CD4-positive, alpha-beta T cell treated with Interleukin-21 for 1 hour (primary cell): Measurements from ENCODE around the gene CYP3A5.
"Not testable (repeated sequence)": the region's sequence is repeated elsewhere in the genome, so short reads cannot be mapped to it uniquely, and the experiment has no call there.

Experiments
- DNase-seq: peaks from one replicate; pipeline ENCODE4 v3.0.0-alpha.2; 2020

CYP3A5 gene

DNA sequence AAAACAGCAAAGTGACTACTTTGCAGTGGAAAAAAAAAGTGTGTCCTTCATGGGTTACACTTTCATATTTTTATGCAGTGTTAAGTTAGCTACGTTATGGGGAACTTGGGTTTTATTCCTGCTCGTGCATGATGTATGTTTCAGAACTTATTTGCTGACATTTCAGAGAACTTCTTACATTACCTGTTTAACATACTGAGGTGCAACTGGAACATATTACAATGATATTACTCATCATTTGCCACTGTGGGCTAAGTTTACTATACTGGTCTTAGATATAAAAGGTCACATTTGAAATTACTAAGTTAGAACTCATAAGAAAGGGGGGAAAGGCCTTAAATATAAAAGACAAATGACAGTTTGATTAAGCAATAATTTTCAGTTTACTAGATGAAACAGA, 42.4 kb downstream of the CYP3A5 start:
- DNase-seq = not testable (repeated sequence)

DNA sequence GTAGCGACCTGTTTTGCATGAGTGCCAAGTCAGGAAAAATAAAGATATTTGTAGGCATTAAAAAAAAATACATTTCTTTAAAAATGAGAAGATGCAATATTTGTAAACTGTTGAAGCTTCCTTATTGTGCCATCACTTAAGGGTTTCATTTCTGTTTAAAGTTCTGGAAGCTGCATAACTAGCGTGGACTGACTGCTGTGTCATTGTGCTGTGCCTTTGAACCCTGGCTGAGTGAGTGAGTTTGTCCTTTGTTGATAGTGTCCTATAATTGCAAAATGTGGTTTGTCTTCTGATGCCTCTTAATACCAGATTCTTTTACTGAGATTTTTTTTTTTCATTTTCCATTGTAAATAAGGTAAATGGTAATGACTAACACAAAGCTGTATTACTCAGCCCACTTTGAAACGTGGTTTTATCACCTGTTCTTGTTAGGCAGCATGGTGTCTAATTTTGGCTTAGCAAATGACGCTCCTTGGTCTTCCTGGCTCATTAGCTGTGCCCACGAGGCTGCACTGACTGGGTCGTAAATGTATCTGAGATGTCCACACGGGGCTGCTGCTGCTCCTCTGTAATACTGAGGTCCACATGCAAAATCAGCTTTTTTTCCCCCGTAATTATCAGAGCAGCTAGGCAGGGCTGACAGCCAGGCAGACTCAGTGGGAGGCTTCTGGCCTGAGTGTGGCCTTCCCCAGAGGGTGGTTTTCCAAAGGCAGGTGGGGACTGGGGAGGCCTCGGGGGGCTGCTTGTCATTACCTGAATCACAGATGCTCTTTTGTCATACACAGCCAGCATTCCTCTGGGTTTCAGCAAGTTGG, 48.3 kb downstream of the CYP3A5 start:
- DNase-seq = no peak

DNA sequence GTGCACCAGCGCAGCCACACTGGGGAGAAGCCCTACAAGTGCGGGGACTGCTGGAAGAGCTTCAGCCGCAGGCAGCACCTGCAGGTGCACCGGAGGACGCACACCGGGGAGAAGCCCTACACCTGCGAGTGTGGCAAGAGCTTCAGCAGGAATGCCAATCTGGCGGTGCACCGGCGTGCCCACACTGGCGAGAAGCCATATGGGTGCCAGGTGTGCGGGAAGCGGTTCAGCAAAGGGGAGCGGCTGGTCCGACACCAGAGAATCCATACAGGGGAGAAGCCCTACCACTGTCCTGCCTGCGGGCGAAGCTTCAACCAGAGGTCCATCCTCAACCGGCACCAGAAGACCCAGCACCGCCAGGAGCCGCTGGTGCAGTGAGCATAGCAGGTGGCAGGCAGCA, 50.2 kb downstream of the CYP3A5 start:
- DNase-seq = no peak

GRCh38 chr7:99628471-99629465, 51.0 kb downstream of the CYP3A5 start:
- no peak for DNase-seq

- DNase-seq = no peak
These were observed 52.3 kb downstream of the CYP3A5 start for GRCh38 chr7:99627513-99627912.

- no peak for DNase-seq
These were observed 53.1 kb downstream of the CYP3A5 start for GRCh38 chr7:99626661-99627060.

DNA sequence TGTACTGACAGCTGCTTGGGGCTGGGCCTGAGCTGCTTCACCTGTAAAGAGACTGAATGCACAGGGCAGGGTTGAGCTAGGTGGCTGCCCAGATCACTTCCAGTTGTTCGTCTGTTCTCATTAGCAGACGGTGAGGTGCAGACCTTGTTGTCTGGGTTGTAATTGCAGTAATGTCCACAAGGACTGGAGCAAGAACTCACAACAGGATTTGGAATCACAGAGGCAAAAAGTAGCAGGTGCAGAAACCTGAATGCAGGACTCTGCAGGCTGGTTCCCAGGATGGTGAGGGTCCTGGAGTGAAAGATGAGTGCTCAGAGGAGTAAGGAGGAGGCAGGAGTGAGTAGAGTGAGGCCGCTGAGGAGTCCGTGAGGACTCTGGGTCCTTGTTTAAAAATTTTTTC, 53.8 kb downstream of the CYP3A5 start:
- no peak for DNase-seq

DNA sequence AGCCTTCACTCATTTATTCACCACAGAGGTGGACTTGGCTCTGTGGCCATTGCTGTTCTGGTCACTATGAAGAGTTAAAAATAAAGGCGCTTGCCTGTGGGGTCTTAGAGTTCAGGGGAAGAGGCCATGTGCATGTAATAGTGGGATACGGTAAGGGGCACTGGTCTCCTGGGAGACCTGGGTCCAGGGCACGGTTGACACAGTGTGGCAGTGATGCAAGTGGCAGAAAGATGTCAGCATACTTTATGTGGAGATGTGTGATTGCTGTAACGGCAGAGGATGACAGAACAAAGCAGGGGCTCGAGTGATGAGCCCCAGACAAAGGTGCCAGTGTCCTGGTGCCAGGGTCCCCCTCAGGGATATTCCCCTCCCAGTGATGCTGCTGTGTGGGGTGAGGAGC, 54.5 kb downstream of the CYP3A5 start:
- DNase-seq = no peak

DNA sequence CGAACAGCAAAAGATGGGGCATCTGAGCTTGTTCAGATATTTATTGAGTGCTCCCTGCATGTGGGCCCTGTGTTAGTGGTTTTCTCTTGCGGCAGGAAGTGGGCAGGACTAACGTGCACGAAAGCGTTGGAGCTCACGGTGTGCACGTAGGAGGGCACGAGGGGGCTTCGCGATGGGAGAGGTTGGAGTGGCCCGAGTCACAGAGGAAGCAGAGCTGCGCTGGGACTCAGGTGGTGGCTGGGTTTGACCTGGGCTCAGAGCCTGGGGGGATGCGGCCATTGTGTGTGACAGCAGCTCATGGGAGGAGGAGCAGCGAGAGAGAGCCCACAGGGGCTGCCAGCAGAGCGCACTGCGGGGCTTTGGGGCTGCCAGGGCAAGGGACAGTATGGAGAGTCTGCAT, 55.3 kb downstream of the CYP3A5 start:
- peak; percentile 73 for DNase-seq

- peak; percentile 6 for DNase-seq
These were observed 55.9 kb downstream of the CYP3A5 start for GRCh38 chr7:99623702-99624447.

DNA sequence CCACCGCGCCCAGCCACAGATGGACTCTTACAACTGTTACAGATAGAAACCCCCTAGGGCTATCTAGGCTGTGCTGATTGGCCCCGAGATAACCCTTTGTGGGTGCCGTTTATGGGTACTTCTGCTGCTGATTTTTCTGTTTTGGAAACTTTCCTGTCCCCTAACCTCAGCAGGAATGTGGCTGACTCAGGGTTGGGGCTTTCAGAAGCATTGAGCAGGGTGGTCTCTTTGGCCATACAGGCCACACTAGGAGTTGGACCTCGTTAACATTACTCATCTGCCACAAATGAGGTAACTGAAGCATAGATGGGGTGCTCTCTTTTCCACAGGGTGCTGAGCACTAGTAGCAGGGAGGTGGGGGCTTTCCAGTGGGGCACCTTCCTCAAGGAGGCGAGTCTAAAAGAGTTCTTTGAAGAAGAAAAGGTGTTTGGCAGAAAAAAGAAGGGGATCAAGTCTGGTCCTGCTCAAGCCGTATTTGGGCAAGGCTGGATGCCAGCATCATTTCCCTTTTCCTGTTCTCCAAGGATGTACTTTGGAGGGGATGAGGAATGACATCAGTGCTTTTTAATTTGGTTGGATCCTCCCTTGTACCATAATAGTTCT, 56.6 kb downstream of the CYP3A5 start:
- peak; percentile 5 for DNase-seq

GRCh38 chr7:99622596-99622995, 57.2 kb downstream of the CYP3A5 start:
- no peak for DNase-seq

DNA sequence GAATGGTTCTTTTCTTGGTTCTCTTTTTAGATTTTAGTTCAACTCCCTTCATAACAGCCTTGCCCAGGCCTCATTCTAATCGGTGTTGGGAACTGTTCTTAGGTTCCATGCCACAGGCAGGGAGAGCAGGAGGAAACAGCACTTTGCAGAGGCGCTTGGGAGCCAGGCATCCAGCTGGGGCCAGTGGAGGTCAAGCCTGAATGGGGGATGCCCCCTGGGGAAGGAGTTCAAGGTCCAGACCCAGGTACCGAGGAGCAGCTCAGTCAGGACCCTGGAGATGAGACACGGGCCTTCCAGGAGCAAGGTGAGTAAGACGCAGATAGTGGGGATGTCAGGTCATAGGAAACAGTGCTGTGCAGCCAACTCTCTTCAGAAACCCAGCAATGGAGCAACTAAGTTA, 58.5 kb downstream of the CYP3A5 start:
- DNase-seq = no peak

DNA sequence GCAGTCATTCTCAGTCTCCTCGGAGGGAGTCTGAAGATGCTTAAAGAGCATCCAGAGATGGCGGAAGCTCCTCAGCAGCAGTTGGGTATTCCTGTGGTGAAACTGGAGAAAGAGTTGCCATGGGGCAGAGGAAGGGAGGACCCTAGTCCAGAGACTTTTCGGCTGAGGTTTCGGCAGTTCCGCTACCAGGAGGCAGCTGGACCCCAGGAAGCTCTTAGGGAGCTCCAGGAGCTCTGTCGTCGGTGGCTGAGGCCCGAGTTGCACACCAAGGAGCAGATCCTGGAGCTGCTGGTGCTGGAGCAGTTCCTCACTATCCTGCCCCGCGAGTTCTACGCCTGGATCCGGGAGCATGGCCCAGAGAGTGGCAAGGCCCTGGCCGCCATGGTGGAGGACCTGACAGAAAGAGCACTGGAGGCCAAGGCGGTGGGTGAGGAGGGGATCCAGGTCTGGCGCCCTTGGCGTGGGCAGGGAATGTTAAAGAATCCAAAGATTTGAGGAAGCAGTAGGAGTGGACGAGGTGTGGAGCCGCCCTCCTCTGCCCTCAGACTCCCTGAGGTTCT, 60.1 kb downstream of the CYP3A5 start:
- DNase-seq = no peak

- DNase-seq = no peak
These were observed 61.1 kb downstream of the CYP3A5 start for GRCh38 chr7:99618726-99619125.

- no peak for DNase-seq
These were observed 62.5 kb downstream of the CYP3A5 start for GRCh38 chr7:99617192-99617781.

- DNase-seq = peak; percentile 91
These were observed 63.2 kb downstream of the CYP3A5 start, which contains the start of gene ZSCAN25 for GRCh38 chr7:99616359-99617191. Gene ZSCAN25 (plus strand): TSS chr7:99616946. CDS start chr7:99619607, 2,661 bp downstream.

- DNase-seq = no peak
These were observed 63.8 kb downstream of the CYP3A5 start for GRCh38 chr7:99615989-99616358.

DNA sequence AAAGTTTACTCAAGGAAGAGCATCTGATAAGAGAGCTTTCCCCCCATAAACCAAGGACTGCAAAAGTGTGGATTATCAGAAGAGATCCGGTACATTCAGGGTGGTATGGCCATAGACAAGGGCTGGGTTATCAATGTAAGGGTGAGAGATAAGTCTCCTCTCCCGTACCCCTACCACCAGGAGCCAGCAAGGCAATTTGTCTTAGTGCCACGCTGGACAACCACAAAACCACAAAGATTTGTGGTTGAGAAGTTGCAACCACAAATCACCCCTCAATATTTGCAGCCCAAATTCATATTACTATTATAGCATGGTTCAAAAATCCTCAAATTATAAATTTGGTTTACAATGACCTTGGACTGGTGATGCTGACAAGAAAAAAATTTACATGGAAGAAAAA, 65.3 kb downstream of the CYP3A5 start:
- DNase-seq = no peak

DNA sequence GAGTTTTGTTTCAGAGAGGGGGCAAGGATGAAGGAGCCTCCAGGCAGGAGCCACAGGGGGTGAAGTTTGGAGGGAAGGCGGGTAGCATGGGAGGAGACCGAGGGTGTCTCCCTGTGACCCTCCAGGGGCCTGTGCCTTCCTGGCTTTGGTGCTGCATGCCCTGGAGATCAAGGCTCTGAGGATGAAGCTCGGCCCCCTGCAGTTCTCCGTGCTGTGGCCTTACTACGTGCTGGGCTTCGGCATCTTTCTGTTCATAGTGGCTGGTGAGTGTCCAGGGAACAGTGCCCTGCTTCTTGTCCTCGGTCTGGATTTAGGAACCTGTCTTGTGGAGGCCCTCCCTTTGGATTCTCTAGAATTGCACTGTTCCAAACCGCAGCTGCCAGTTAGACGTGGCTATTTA, 72.2 kb downstream of the CYP3A5 start:
- DNase-seq = no peak

DNA sequence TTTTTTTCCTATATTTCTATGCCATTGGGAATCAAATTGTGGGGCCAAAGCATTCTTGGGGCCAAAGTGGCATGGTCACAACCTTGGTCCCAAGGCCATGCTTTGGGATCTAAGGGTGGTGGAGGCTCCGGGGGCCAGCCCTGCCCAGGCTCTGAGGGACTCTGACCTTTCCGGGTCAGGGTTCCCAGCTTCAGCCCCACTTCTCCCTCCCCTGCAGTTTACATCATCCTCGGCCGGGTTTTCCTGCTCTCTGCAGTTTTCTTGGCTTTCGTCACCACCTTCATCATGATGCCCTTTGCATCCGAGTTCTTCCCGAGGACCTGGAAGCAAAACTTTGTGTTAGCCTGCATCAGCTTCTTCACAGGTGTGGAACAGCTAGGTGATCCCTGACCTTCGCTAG, 73.3 kb downstream of the CYP3A5 start:
- no peak for DNase-seq
